HG03045 (cell line): ENCODE data around the gene SLC17A5.
"Not testable (repeated sequence)": the region's sequence is repeated elsewhere in the genome, so short reads cannot be mapped to it uniquely, and the experiment has no call there.

ENCODE experiments used
- ATAC-seq: cut with Tn5 transposase; IDR thresholded peaks from one replicate; pipeline ENCODE4 v1.9.1; 2021; ENCODE audit warnings: mild to moderate bottlenecking, moderate library complexity; ENCODE audit not compliant: unreplicated experiment

SLC17A5 gene, protein sequence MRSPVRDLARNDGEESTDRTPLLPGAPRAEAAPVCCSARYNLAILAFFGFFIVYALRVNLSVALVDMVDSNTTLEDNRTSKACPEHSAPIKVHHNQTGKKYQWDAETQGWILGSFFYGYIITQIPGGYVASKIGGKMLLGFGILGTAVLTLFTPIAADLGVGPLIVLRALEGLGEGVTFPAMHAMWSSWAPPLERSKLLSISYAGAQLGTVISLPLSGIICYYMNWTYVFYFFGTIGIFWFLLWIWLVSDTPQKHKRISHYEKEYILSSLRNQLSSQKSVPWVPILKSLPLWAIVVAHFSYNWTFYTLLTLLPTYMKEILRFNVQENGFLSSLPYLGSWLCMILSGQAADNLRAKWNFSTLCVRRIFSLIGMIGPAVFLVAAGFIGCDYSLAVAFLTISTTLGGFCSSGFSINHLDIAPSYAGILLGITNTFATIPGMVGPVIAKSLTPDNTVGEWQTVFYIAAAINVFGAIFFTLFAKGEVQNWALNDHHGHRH

DNA sequence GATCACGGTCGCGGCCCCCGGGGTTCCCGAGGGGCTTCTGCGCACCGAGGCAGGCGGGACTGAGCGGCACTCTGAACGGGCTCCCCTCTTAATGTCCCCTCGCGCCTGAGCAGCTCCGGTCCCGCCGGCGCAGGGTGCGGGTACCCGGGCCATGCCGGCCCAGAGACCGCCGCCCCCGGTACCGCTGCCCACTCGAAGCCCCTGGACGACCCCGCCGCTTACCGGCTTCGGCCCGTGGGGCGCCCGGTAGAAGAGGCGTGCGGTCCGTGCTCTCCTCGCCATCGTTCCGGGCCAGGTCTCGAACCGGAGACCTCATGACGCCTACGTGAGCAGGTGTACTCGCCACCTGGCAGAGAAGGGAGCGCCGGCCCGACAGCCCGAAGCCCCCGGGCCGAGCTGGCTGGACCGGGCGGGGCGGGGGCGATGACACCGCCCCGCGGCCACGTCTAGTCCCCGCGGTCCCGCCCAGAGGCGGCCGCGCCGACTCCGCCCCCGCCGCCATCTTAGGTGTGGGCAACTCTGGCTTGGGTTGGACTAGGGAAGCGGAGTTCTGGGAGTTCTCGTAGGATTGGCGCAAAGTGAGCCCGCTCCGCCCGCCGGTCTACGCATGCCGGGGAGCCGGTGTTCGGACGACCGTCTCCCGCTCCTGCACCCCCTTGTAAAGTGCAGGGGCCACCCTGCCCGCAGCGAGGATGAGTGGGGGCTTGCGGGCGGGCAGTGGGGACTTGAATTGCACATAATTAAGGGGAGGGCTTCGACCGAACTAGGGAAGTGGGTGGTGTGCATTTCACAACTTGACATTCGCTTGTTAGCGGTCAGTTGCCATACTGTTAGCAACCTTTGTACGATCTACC, at the start of gene SLC17A5:
SLC17A5 (minus strand) TSS at position 422 of the 854 bp plus-strand sequence; CDS start at position 316, 106 bp downstream.
- peak; percentile 90 for ATAC-seq

DNA sequence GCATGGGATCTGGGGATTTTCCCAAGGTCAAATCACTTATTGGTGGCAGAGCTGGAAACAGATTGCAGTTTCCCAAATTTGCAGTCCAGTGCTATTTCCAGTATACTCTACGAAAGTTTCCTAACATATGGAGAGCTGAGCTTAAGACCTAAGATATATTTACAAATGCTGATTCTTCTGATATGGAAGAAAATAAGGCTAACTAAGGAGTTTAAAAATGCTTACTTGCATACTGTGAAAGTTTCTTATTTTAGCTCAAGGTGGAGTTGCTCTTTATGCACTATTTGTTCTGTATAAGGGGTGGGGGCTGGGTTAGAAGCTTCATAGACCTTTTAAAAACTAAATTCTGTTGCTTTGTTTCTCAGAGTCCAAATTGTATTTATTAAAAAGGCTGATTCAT, 49.7 kb upstream of the SLC17A5 start:
- ATAC-seq: no peak

DNA sequence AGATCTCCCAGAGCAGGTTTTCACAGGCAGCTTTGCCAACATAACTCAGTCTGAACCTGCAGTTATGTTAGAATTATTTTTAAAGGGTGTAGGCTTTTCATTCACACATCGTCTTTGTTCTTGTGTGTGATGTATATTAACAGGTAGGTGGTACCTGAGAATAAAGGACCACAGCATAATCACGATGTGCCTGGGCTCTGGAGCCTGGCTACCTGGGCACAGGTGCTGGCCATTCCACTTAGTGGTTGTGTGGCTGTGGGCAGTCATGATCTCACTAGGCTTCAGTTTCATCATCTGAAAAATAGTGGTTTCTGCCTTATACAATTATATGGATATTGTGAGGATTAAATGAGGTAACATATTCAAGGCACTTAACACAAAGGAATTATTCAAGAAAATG, 48.7 kb upstream of the SLC17A5 start:
- no peak for ATAC-seq

DNA sequence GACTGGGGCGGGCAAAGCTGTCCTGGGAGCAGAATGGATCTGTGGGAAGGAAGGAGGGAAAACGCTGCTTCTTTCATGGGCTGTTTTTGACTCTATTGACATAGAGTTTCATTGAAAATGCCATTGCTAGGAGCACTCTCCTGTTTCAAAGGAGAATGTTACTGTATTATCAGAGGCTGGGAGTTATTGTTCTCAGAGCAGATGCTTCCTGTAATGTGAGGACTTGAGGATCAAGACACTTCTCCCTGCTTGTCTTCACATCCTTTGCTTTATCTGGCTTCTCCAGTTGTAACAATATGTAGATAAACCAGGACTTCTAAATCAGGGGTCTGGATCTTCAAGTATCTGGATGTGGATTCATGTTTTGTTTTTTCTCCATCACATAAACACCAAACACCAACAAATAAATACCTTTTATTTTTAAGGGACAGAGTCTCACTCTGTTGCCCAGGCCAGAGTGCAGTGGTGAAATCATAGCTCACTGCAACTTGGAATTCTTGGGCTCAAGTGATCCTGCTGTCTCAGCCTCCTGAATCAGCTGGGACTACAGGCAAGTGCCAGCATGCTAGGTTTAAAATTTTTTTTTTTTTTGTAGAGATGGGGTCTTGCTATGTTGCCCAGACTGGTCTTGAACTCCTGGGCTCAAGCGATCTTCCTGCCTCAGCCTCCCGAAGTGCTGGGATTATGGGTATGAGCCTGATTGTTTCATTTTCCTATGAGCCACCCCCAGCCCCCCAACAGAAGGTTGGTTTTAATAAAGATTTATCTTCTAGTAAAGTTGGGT, 46.1 kb upstream of the SLC17A5 start:
- no peak for ATAC-seq

DNA sequence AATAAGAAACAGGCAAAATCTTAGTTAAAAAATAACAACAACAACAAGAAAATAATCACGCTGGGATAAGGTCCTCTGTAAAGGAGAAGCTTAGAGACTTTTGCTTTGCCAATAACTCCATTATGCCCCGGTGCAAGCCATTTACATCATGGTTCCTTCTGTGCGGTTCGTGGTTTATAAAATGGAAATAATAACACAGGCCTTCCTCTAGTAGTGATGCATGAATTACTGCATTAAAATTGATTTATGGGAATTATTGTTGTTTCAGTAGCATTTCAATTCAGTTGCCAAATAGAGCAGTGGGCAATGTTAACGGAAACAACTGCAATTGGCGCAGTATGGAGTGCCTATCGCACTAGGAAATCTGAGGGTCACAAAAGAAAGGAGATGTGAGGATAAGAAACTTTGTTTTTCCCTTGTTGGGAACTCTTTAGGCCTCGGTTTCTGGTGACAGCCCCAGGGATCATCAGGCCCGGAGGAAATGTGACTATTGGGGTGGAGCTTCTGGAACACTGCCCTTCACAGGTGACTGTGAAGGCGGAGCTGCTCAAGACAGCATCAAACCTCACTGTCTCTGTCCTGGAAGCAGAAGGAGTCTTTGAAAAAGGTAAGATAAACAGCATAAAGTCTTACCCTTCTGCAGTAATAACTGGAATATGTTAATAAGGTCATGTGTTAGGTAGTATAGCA, 43.3 kb upstream of the SLC17A5 start:
- ATAC-seq: no peak

DNA sequence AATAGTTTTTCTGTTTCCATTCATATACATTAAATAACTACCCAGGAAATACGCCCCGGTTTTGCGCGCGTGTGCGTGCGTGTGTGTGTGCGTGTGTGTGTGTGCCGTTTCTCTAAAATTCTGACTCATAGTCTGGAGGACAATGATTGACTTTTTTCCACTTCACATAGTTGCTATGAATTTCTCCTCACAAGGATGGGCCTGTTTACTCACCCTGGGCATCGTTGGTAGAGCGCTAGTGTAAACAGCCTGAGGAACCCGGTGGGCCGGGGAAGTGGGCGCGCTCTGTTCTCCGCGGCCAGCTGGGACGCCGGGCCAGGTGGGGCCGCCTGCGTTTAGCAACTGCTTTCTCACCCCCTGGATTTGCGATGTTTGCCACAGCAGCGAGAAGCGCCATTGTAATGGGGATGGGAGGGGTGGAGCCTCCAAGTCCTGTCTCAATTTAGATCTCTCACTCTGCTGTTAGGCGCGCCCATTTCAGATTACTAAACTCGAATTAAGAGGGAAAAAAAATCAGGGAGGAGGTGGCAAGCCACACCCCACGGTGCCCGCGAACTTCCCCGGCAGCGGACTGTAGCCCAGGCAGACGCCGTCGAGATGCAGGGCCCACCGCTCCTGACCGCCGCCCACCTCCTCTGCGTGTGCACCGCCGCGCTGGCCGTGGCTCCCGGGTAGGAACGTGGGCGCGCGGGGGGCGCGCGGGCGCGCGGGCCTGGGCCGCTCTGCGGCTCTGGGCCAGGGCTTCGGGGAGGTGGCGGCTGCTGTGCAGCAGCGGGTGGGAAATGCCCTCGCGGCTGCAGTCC, 42.0 kb upstream of the SLC17A5 start, which contains the start of gene CD109:
CD109 (plus strand) TSS at position 585 of the 803 bp plus-strand sequence; CDS start at position 598, 13 bp downstream.
- peak; percentile 59 for ATAC-seq

DNA sequence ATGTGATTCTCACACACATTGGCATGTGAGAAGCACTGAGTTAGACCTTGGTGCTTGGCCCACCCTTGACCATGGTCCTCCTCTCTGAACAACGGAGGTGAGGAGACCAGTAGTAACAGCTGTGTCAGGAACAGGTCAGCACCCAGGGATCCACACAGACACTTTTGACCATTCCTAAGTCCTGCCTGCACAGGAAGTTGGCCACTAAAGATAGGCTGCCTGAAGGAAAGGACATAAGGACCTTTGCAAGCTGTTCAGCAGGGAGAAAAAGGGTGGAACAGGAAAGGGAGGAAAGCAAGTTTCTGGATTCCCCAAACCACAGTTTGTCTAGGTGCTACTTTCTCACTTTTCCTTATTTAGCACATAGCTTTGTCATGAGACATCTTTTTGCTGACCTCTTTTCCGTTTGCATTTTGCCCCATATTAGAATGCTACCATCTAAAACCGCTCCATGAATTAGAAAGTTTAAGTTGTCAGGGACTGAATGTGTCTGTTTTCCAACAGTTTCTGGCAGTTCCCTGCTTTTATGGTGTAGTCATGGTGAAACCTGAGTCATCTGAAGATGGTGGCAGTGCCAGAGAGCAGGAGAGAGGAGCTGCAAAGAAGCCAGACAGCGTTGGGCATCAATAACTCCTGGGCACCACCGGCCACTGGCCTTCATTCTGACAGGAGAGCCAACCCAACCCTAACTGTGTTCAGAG, 41.1 kb upstream of the SLC17A5 start:
- ATAC-seq: no peak

DNA sequence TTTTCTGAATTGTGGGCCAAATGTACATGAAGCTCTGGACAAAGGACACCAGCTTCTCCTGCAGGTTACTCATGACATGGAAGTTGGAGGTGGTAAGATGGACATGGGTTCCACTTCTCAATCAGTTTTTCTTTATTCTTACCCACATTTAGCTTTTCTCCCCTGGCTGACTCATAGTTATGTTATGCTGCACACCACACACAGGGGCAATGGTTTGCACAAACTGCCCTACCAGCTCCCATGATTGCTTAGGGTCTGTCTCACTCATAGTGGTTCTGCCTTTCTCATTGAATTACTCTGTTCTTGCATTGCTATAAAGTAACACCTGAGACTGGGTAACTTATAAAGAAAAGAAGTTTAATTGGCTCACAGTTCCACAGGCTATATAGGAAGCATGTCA, 37.7 kb upstream of the SLC17A5 start:
- ATAC-seq: no peak

DNA sequence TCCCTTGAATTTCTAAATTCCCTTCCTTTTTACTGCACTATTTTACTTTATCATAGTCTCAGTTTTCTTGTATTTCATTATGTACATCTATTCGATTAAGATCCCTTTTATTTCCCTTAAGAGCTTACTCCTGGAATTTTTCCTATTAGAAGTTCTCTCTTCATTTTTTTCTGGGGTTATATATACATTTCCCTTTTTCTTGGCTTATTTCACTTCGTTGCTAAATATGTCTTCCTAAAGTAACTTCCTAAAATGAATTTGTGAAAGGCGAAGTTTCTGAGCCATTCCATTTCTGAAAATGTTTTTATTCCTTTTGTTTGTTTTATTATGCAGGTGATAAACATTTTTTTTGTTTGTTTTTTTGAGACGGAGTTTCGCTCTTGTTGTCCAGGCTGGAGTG, 36.3 kb upstream of the SLC17A5 start:
- ATAC-seq: no peak

DNA sequence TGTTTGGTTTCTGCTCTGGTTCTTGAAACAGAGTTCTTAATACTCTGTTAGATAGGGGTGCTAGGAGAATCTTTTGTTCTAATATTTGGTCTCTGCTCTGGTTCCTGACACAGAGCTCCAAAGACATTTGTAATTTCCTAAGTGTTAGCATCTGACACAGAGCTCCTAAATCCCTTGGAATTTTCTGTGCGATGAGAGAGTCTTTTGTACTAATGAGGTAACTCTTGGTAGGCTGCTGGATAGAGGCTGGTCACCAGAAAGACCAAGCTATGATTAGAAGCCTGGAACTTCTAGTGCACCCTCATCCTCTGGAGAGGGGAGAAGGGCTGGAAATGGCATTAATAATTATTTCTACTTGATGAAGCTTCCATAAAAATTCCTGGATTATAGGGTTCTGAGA, 34.6 kb upstream of the SLC17A5 start:
- no peak for ATAC-seq

DNA sequence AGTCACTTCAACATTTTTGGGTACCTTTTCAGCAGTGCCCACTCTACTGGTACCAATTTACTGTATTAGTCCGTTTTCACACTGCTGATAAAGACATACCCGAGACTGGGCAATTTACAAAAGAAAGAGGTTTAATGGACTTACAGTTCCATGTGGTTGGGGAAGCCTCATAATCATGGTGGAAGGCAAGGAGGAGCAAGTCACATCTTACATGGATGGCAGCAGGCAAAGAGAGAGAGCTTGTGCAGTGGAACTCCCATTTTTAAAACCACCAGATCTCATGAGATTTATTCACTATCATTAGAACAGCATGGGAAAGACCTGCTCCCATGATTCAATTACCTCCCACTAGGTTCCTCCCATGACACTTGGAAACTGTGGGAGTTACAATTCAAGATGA, 29.8 kb upstream of the SLC17A5 start:
- not testable (repeated sequence) for ATAC-seq

DNA sequence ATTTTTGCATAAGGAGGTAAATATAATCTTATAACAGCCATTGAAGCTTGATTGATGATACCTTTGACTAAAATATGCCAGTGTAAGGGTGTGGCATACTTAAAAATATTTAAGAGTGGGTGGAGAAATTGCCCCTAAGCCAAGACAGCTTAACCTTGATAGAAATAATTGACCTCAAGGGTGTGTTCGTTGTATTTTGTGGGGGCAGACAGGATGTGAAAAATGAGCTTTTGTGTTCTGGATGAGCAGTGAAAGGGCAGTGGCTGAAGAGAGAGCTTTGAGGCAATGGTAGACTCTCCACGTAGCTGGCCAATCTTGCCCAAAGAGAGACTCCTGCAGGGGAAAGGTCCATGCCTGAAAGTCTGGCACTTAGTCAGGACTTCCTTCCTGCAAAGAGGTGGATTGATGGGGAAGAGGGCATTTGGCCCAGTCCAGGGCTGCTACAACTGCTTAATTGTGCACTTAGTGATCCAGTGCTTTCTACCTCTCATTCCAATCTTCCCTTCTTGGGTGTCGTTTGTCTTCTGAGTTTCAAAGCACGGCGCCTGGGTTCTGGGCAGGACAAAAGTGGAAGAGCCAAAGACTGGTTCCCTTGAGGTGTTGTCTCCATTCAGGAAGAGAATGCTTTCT, 26.6 kb upstream of the SLC17A5 start:
- no peak for ATAC-seq

DNA sequence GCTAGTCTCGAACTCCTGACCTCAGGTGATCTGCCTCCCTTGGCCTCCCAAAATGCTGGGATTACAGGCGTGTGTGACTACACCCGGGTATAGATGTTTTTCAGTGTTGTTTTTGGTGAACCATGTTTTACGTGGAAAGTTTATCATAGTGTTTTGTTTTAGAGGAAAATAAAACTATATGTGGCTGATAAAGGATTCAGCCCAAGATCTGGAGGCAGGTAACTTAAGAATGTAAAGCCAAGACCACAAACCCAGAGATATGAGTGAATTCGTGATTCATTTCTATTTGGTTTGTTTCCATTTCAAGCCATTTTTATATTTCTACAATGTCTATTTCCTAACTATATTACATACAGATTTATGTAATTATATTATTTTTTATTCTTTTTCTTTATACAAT, 26.1 kb upstream of the SLC17A5 start:
- ATAC-seq: not testable (repeated sequence)

DNA sequence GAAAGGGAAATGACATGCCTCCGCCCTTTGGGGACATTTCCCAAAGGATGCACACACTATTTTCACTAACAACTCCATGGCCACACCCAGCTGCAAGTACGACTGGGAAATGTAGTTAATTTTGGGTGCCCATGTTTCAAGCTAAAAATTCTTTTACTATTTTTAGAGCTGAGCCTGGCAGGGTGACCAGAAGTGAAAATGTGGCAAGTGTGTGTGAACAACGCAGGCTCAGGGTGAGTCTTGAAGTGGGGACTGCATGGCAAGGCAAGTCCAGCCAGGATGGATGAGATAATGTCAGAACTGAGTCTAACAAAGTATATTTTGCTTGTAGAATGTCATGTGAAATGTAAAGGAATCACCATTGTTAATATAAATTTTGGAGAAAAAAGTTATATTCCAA, 25.2 kb upstream of the SLC17A5 start:
- ATAC-seq: no peak

DNA sequence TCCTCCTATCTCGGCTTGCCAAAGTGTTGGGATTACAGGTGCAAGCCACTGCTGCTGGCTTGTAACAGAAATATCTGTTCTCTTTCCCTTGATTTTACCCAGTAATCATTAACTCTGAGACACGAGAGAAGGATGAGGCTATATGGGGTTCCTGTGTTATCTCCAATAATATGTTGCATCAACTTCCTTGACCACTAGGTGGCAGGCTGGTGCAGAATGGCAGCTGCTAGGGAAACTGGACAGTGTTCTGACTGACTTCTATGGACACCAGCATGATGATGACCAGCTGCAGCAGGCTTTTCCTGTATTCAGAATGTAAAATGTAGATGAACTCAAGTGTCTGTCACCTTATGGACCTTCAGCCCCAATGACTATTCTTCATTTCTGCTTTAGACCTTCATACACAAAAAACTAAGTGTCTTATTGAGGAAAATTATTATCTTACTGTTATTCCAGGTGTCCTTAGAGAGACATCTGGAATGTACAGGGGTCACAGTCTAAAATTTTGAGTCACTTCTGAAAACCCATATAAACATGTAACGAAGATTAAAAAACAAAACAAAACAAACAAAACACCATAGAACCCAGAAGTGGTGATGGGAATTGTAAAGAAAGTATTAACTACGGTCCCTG, 21.8 kb upstream of the SLC17A5 start:
- peak; percentile 93 for ATAC-seq

DNA sequence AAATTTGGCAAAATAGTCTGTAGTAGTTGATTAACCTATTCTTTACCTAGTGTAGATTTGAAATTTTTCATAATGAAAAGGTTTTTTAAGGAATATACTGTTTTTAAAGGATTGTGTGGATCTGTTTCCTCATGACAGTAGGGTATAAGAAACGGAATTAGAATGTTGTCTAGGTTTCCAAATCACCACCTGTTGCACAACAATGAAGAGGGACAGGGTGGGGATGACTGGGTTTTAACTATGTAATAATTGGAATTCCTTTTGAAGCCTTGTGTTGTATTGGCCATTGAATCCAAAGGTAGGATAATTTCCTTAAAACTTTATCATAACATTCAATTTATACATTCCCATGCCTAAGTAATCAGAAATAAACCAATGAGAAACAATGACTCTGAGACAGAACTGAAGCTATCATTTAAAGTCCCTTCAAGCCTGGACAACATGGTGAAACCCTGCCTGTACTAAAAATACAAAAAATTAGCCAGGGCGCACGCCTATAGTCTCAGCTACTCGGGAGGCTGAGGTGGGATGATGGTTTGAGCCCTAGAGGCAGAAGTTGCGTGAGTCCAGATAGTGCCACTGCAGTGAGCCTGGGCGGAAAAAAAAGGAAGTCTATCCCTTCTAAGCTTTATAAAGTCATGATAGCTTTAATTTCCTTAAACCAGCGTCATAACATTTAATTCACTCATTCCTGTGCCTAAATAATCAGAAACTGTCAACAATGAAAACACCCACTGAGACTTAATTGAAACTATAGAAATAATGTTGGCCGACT, 18.3 kb upstream of the SLC17A5 start:
- no peak for ATAC-seq

DNA sequence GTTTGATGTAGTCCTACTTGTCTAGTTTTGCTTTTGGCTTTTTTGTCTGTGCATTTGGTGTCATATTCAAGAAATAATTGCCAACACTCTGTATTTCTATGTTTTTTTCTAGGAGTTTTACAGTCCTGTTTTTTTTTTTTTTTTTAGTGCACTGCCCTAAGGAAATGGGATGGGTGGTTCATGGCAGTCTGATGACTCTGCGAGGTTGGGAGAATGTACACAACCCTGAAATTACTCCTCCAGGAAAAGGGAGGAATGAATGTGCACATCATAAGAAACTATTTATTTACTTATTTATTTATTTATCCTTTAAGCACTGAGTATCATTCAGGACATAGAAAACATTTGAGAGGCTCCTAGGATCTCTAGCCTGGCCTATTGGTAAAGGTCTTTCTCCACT, 15.2 kb upstream of the SLC17A5 start:
- ATAC-seq: no peak
